Measurements from ENCODE around the gene FAM163B. TPM values are rescaled to one million over a fixed set of nuclear protein-coding genes. Genes with fewer than 3 reads are reported as not detected.

The FAM163B gene
- polyA plus RNA-seq, 1 donor = 0.09 TPM

- no peak overlapping the region for H3K27ac ChIP-seq (ENCODE audit: low read length)
- no peak for DNase-seq
- no peaks in the 10 kb centered on the region for H3K4me1 ChIP-seq (ENCODE audit: control insufficient read depth, insufficient read depth, low read length)
- WGBS (ENCODE audit: insufficient coverage, low lambda C conversion rate) = no CpG with 5 or more reads among the region's 7 CpGs
- H3K36me3 ChIP-seq (ENCODE audit: control insufficient read depth, insufficient read depth, low read length) = no peaks in the 10 kb centered on the region
- no peaks in the 10 kb centered on the region for H3K9me3 ChIP-seq (ENCODE audit: control insufficient read depth, low read depth, low read length)
- H3K4me3 ChIP-seq (ENCODE audit: low read length) = no peak overlapping the region
- H3K27me3 ChIP-seq (ENCODE audit: control insufficient read depth, insufficient read depth, low read length) = peaks cover 62% of the 10 kb centered on the region
Observed at GRCh38 chr9:133607381-133607780, 1.8 kb downstream of the FAM163B start.

GRCh38 chr9:133606708-133607025, 2.5 kb downstream of the FAM163B start:
- no peaks in the 10 kb centered on the region for H3K4me1 ChIP-seq (ENCODE audit: control insufficient read depth, insufficient read depth, low read length)
- no peak overlapping the region for H3K27ac ChIP-seq (ENCODE audit: low read length)
- no peaks in the 10 kb centered on the region for H3K9me3 ChIP-seq (ENCODE audit: control insufficient read depth, low read depth, low read length)
- no peak overlapping the region for H3K4me3 ChIP-seq (ENCODE audit: low read length)
- peaks cover 60% of the 10 kb centered on the region for H3K27me3 ChIP-seq (ENCODE audit: control insufficient read depth, insufficient read depth, low read length)
- no peaks in the 10 kb centered on the region for H3K36me3 ChIP-seq (ENCODE audit: control insufficient read depth, insufficient read depth, low read length)
- WGBS (ENCODE audit: insufficient coverage, low lambda C conversion rate) = no CpG with 5 or more reads among the region's 8 CpGs
- no peak for DNase-seq

- no CpG with 5 or more reads among the region's 16 CpGs for WGBS (ENCODE audit: insufficient coverage, low lambda C conversion rate)
Observed at GRCh38 chr9:133605856-133606707, 3.1 kb downstream of the FAM163B start.

GRCh38 chr9:133605446-133605845, 3.7 kb downstream of the FAM163B start:
- Histone ChIP-seq H3K27ac (ENCODE audit: low read length) (no peak overlapping the region), H3K4me3 (ENCODE audit: low read length) (no peak overlapping the region), H3K4me1 (ENCODE audit: control insufficient read depth, insufficient read depth, low read length) (no peaks in the 10 kb centered on the region), H3K36me3 (ENCODE audit: control insufficient read depth, insufficient read depth, low read length) (no peaks in the 10 kb centered on the region), H3K27me3 (ENCODE audit: control insufficient read depth, insufficient read depth, low read length) (peaks cover 49% of the 10 kb centered on the region), H3K9me3 (ENCODE audit: control insufficient read depth, low read depth, low read length) (no peaks in the 10 kb centered on the region)
- no peak for DNase-seq
- WGBS (ENCODE audit: insufficient coverage, low lambda C conversion rate) = no CpG with 5 or more reads among the region's 17 CpGs

More at GRCh38 chr9:133605856-133606707, 3.1 kb downstream of the FAM163B start:
- Histone ChIP-seq H3K9me3 (ENCODE audit: control insufficient read depth, low read depth, low read length) (no peaks in the 10 kb centered on the region), H3K27me3 (ENCODE audit: control insufficient read depth, insufficient read depth, low read length) (peaks cover 55% of the 10 kb centered on the region), H3K27ac (ENCODE audit: low read length) (no peak overlapping the region), H3K36me3 (ENCODE audit: control insufficient read depth, insufficient read depth, low read length) (no peaks in the 10 kb centered on the region), H3K4me3 (ENCODE audit: low read length) (no peak overlapping the region), H3K4me1 (ENCODE audit: control insufficient read depth, insufficient read depth, low read length) (no peaks in the 10 kb centered on the region)
- no peak for DNase-seq

- Histone ChIP-seq H3K36me3 (ENCODE audit: control insufficient read depth, insufficient read depth, low read length) (no peaks in the 10 kb centered on the region), H3K4me3 (ENCODE audit: low read length) (no peak overlapping the region), H3K4me1 (ENCODE audit: control insufficient read depth, insufficient read depth, low read length) (no peaks in the 10 kb centered on the region), H3K27ac (ENCODE audit: low read length) (no peak overlapping the region), H3K27me3 (ENCODE audit: control insufficient read depth, insufficient read depth, low read length) (peaks cover 46% of the 10 kb centered on the region), H3K9me3 (ENCODE audit: control insufficient read depth, low read depth, low read length) (peaks cover 1% of the 10 kb centered on the region)
- WGBS (ENCODE audit: insufficient coverage, low lambda C conversion rate) = no CpG with 5 or more reads among the region's 14 CpGs
- no peak for DNase-seq
Observed at GRCh38 chr9:133604856-133605255, 4.3 kb downstream of the FAM163B start.

- Histone ChIP-seq H3K9me3 (ENCODE audit: control insufficient read depth, low read depth, low read length) (peaks cover 6% of the 10 kb centered on the region), H3K27ac (ENCODE audit: low read length) (no peak overlapping the region), H3K4me3 (ENCODE audit: low read length) (no peak overlapping the region), H3K27me3 (ENCODE audit: control insufficient read depth, insufficient read depth, low read length) (peaks cover 41% of the 10 kb centered on the region), H3K36me3 (ENCODE audit: control insufficient read depth, insufficient read depth, low read length) (no peaks in the 10 kb centered on the region), H3K4me1 (ENCODE audit: control insufficient read depth, insufficient read depth, low read length) (no peaks in the 10 kb centered on the region)
- no peak for DNase-seq
- no CpG with 5 or more reads among the region's 5 CpGs for WGBS (ENCODE audit: insufficient coverage, low lambda C conversion rate)
Observed at GRCh38 chr9:133604214-133604613, 5.0 kb downstream of the FAM163B start.

- H3K36me3 ChIP-seq (ENCODE audit: control insufficient read depth, insufficient read depth, low read length) = no peaks in the 10 kb centered on the region
- peaks cover 15% of the 10 kb centered on the region for H3K9me3 ChIP-seq (ENCODE audit: control insufficient read depth, low read depth, low read length)
- no peaks in the 10 kb centered on the region for H3K4me1 ChIP-seq (ENCODE audit: control insufficient read depth, insufficient read depth, low read length)
- H3K4me3 ChIP-seq (ENCODE audit: low read length) = no peak overlapping the region
- no CpG with 5 or more reads among the region's 14 CpGs for WGBS (ENCODE audit: insufficient coverage, low lambda C conversion rate)
- peaks cover 35% of the 10 kb centered on the region for H3K27me3 ChIP-seq (ENCODE audit: control insufficient read depth, insufficient read depth, low read length)
- no peak for DNase-seq
- H3K27ac ChIP-seq (ENCODE audit: low read length) = no peak overlapping the region
Observed at GRCh38 chr9:133603135-133603927, 5.9 kb downstream of the FAM163B start.

GRCh38 chr9:133602277-133602676, 6.9 kb downstream of the FAM163B start:
- DNase-seq = no peak
- H3K27ac ChIP-seq (ENCODE audit: low read length) = no peak overlapping the region
- peaks cover 25% of the 10 kb centered on the region for H3K27me3 ChIP-seq (ENCODE audit: control insufficient read depth, insufficient read depth, low read length)
- H3K9me3 ChIP-seq (ENCODE audit: control insufficient read depth, low read depth, low read length) = peaks cover 25% of the 10 kb centered on the region
- H3K36me3 ChIP-seq (ENCODE audit: control insufficient read depth, insufficient read depth, low read length) = no peaks in the 10 kb centered on the region
- H3K4me1 ChIP-seq (ENCODE audit: control insufficient read depth, insufficient read depth, low read length) = no peaks in the 10 kb centered on the region
- no peak overlapping the region for H3K4me3 ChIP-seq (ENCODE audit: low read length)
- no CpG with 5 or more reads among the region's 10 CpGs for WGBS (ENCODE audit: insufficient coverage, low lambda C conversion rate)

- peaks cover 20% of the 10 kb centered on the region for H3K27me3 ChIP-seq (ENCODE audit: control insufficient read depth, insufficient read depth, low read length)
- H3K27ac ChIP-seq (ENCODE audit: low read length) = no peak overlapping the region
- no peaks in the 10 kb centered on the region for H3K36me3 ChIP-seq (ENCODE audit: control insufficient read depth, insufficient read depth, low read length)
- no peak overlapping the region for H3K4me3 ChIP-seq (ENCODE audit: low read length)
- peaks cover 29% of the 10 kb centered on the region for H3K9me3 ChIP-seq (ENCODE audit: control insufficient read depth, low read depth, low read length)
- no CpG with 5 or more reads among the region's 10 CpGs for WGBS (ENCODE audit: insufficient coverage, low lambda C conversion rate)
- DNase-seq = no peak
- no peaks in the 10 kb centered on the region for H3K4me1 ChIP-seq (ENCODE audit: control insufficient read depth, insufficient read depth, low read length)
Observed at GRCh38 chr9:133601746-133602145, 7.4 kb downstream of the FAM163B start.

GRCh38 chr9:133600739-133601138, 8.4 kb downstream of the FAM163B start:
- peaks cover 11% of the 10 kb centered on the region for H3K27me3 ChIP-seq (ENCODE audit: control insufficient read depth, insufficient read depth, low read length)
- DNase-seq = no peak
- H3K9me3 ChIP-seq (ENCODE audit: control insufficient read depth, low read depth, low read length) = peaks cover 37% of the 10 kb centered on the region
- H3K36me3 ChIP-seq (ENCODE audit: control insufficient read depth, insufficient read depth, low read length) = no peaks in the 10 kb centered on the region
- no peak overlapping the region for H3K4me3 ChIP-seq (ENCODE audit: low read length)
- no CpG with 5 or more reads among the region's 7 CpGs for WGBS (ENCODE audit: insufficient coverage, low lambda C conversion rate)
- H3K27ac ChIP-seq (ENCODE audit: low read length) = no peak overlapping the region
- H3K4me1 ChIP-seq (ENCODE audit: control insufficient read depth, insufficient read depth, low read length) = no peaks in the 10 kb centered on the region
